ENCODE results near the gene SSH3.
A peak's percentile ranks its signal among the peaks of the same experiment; 100 is the strongest.

The SSH3 gene

DNA sequence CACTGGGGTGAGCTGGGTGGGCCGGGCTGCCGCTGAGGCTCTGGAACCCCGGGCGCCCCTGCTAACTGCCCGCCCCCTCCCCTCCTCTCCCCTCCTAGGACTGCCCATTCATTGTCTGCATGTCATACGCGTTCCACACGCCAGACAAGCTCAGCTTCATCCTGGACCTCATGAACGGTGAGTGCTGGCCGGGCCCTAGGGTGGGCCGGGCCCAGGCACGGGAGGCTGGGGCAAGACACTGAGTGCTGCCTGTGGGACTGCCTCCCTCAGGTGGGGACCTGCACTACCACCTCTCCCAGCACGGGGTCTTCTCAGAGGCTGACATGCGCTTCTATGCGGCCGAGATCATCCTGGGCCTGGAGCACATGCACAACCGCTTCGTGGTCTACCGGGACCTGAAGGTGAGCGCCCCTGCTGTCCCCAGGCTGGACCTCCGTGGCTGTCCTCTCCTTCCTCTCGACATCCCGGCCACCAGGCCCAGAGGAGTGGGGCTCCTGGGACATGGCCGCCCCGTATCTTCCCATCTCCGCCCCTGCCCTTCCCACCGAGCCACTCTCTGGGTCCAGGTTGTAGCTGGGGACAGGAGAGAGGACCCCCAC lies 21.7 kb upstream of the SSH3 start:
- no peak for FAIRE-seq

DNA sequence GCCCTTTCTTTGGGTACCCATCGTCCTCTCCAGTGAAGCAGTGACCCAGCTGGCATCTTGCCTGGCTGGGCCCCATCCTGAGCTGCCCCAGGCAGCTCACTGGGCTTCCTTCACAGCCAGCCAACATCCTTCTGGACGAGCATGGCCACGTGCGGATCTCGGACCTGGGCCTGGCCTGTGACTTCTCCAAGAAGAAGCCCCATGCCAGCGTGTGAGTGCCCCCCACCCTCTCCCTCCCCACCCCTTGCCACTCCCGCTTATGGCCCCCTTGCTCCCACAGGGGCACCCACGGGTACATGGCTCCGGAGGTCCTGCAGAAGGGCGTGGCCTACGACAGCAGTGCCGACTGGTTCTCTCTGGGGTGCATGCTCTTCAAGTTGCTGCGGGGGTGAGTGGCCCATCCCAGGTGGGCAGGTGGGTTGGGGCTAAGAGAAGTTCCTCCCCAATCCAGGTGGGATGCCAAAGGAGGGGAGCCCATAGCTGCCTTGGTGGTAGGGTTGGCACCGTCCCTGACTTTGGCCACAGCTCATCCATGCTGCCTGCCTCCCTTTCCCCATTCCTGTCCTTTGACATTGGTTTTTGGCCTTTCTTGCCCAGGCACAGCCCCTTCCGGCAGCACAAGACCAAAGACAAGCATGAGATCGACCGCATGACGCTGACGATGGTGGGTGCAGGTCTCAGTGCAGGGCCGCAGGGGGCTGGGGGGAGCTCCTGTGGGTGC lies 21.0 kb upstream of the SSH3 start:
- FAIRE-seq = no peak

DNA sequence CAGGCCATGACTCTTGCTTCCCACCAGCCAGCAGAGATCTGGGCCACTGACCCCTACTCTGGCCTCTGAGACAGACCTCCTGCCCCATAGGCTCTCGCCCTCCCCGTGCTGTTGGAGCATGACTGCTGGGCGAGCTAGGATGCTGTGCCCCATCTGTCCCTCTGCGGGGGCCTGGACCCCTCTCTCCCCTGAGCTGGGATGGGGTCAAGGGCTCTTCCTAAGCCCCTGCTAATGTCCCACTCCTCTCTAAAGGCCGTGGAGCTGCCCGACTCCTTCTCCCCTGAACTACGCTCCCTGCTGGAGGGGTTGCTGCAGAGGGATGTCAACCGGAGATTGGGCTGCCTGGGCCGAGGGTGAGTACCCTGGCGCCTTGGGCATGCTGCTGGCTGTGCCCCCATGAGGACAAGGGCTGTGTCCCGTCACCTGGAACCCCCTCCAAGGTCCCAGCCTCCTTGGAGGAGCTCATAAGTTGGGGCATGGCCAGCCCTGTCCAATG lies 20.4 kb upstream of the SSH3 start:
- no peak for FAIRE-seq

DNA sequence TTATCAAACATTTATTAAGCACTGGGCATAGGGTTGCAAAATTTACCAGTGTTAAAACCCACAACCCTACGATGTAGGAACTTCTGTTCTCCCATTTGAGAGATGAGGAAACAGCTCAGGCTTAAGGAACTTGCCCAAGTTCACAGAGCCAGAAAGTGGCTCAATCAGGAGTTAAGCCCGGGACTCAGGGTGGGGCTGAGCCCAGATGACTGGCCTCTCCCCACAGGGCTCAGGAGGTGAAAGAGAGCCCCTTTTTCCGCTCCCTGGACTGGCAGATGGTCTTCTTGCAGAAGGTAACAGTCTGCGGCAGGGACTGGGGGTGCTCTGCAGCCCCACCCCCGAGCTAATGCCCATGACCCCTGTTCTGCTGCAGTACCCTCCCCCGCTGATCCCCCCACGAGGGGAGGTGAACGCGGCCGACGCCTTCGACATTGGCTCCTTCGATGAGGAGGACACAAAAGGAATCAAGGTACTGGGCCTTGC lies 19.8 kb upstream of the SSH3 start:
- FAIRE-seq = no peak

DNA sequence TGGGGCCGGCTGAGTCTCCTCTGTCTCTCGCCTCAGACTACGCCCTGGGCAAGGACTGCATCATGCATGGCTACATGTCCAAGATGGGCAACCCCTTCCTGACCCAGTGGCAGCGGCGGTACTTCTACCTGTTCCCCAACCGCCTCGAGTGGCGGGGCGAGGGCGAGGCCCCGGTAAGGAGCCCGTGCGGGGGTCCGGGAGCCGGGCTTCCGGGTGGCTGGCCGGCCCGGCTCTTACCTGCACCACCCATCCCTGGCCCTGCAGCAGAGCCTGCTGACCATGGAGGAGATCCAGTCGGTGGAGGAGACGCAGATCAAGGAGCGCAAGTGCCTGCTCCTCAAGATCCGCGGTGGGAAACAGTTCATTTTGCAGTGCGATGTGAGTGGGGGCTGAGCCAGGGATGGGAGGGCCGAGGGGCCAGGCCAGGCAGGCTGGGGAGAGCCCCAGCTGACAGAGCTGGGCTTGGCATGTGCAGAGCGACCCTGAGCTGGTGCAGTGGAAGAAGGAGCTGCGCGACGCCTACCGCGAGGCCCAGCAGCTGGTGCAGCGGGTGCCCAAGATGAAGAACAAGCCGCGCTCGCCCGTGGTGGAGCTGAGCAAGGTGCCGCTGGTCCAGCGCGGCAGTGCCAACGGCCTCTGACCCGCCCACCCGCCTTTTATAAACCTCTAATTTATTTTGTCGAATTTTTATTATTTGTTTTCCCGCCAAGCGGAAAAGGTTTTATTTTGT lies 18.4 kb upstream of the SSH3 start:
- FAIRE-seq = no peak

DNA sequence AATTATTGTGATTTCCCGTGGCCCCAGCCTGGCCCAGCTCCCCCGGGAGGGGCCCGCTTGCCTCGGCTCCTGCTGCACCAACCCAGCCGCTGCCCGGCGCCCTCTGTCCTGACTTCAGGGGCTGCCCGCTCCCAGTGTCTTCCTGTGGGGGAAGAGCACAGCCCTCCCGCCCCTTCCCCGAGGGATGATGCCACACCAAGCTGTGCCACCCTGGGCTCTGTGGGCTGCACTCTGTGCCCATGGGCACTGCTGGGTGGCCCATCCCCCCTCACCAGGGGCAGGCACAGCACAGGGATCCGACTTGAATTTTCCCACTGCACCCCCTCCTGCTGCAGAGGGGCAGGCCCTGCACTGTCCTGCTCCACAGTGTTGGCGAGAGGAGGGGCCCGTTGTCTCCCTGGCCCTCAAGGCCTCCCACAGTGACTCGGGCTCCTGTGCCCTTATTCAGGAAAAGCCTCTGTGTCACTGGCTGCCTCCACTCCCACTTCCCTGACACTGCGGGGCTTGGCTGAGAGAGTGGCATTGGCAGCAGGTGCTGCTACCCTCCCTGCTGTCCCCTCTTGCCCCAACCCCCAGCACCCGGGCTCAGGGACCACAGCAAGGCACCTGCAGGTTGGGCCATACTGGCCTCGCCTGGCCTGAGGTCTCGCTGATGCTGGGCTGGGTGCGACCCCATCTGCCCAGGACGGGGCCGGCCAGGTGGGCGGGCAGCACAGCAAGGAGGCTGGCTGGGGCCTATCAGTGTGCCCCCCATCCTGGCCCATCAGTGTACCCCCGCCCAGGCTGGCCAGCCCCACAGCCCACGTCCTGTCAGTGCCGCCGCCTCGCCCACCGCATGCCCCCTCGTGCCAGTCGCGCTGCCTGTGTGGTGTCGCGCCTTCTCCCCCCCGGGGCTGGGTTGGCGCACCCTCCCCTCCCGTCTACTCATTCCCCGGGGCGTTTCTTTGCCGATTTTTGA lies 17.5 kb upstream of the SSH3 start:
- FAIRE-seq = no peak

DNA sequence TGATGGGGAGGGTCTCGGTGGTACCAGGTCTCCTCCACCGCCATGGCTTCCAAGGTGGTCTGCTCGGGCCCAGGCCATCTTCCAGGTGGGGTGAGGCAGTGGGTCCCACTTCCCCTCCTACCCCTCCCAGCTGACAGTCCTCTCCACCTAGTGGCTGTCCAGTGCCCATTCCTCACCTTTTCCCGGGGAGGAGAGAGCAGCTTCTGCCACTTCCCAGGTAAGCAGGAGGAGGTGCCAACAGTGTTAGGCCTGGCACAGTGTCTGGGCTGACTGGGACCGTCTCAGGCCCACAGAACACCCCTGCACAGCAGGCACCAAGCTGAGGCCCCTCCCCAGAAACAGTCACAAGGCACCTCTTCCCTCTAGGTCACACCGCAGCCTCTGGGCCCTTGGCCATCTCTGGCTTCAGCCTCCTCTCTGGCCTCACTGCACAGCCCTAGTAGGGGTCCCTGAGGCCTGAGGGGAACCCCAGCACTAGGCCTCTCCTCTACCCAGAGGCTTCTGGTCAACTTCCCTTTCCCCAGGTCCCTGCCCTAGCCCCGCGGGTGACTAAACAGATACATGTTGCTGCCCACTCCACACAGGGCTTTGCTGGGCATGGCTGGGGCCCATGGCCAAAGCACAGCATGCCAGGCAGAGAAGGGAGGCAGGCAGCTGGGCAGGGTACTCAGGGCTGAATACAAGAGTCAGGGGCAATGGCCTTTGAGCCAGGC lies 16.6 kb upstream of the SSH3 start:
- FAIRE-seq = no peak

DNA sequence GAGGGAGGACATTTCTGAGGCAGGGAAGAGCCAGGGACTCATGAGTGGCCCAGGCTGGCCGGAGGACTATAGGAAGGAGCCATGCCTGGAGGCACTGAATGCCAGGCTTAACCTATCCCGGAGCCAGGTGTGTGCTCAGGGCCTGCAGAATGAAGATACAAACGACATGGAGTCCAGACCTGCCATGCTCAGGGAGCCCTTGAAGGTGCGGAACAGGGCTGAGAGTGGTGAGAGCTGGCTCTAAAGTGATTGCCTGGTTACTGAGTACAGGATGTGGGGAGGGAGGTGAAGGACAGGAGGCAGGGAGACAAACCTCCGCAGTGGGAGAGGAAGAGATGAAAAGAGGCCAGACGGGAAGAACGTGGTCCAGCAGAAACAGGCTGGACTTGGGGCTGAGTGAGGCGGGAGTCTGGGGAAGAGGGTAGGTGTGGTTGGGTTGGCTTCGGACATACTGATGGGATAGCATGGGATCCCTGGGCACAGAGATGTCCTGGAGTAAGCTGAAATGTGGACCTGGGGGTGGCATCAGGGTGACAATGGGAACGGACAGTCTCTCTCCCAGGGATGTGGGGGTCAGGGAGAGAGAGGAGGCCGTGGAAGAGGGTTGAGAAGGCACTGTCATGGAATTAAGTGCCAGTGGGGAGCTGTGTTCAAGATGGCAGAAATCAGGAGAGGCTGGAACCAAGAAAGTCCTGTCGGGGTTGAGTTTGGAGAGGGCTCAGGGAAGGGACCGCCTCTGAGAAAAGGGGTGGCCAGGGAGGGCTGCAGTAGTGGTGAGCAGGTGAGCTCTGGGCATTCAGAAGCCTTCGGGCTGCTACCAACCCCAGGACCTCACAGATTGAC lies 15.8 kb upstream of the SSH3 start:
- no peak for FAIRE-seq

DNA sequence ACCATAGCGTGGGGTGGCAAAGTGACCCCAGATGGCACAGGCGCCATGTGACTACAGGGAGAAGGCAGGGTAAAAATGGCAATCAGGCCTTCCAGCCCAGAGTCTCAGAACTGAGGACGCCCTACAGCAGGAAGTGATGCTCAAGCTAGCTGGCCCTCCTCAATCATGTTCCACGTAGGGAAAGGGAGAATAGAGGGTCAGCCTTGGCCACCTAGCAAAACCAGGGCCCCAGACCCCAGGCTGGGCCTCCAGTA lies 15.2 kb upstream of the SSH3 start:
- FAIRE-seq = no peak

DNA sequence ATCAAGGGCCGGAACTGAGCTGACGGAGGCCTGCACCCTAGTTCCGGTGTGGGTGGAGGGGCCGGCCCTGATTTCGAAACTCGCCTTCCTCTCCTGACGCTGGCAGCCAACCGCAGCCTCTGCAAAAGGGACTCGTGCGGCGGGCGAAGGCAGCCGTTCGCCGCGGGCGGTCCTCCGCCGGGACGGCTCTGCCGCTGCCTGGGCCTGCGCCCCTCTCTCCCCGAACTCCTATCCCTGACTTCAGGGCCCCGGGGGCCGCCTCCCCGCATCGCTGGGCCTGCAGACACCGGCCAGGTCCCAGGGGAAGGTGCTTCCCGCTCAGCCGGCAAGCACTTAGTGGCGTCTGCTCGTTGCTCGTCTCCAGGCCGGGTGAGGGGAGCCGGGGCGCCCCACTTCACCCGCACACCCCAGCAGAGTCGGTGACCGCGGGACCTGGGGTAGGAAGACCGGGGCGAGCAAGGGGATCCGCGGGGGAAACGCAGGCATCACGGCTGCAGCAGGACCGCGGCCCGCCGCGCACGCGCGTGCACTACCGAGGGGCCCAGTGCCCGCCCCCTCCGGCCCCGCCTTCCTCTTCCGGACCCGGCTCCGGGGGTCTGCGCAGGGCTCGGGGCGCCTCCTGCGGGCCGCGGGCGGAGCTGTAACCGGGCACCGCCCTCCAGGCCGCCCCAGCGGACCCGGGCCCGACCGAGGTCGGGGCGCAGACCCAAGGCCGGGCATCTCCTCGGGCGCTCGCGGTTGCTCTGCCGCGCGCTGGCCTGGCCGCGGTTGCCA lies 14.7 kb upstream of the SSH3 start:
- FAIRE-seq = peak; percentile 15

DNA sequence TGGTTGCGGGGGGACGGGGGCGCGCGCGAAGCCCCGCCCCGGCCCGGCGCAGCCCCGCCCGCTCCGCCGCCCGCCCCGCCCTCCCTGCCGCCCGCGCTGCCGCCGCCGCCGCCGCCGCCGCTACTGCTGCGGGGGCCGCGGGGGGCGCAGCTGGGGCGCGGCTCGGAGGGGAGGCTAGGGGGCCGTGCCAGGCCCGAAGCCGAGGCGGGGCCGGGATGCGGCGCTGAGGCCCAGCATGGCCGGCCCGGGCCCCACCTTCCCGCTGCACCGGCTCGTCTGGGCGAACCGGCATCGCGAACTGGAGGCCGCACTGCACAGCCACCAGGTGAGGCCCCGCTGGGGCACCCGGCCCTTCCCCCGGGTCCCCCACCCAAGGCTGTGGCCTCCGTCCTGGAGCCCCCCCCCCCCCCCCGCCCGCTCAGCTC lies 14.1 kb upstream of the SSH3 start, which contains the start of gene ANKRD13D:
Gene ANKRD13D (plus strand): TSS at position 78 of the 425 bp plus-strand sequence. CDS start 158 bp downstream, at position 236.
- FAIRE-seq = no peak

DNA sequence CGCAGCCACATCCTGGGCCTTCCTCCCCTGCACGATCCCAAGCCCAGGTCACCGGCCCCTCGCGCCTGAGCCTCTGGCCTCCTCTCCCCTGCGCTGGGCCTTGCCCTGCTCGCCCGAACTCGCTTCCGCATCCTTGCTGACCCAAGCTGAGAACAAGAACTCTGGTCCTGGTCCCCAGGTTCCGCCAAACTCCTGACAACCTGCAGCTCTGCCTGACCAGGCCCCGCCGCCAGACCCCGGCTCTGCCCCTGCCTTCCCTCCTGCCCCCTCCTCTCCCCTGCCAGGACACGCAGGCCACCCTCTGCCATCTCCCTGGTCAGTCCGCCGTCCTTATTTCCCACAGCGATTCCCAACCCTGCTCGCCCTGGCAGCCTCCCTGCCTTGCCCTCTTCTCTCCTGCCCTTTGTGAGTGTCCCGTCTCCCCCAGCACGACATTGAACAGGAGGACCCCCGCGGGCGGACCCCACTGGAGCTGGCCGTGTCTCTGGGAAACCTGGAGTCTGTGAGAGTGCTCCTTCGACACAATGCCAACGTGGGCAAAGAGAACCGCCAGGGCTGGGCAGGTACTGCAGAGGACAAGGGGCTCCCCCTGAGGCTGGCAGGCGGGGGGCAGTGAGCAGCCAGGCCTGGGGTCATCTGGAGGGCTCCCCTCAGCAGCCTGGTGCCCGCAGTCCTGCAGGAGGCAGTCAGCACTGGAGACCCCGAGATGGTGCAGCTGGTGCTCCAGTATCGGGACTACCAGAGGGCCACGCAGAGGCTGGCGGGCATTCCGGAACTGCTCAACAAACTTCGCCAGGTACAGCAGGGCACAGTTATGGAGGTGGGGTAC lies 13.5 kb upstream of the SSH3 start:
- no peak for FAIRE-seq

DNA sequence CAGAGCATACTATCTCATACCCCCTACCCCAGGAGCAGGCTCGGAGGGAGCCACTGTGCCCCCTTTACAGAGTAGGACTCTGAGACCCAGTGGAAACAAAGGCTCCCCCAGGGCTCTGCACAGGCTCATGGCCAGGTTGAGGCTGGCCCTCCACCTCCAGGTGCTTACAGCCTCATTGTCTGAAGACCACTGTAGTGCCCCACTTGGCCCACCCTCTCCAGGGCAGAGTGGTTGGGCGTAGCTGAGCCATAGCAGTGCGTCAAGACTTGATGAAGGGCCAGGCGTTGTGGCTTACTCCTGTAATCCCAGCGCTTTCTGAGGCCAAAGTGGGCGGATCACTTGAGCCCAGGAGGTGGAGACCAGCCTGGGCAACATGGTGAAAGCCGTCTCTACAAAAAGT lies 12.5 kb upstream of the SSH3 start:
- no peak for FAIRE-seq

DNA sequence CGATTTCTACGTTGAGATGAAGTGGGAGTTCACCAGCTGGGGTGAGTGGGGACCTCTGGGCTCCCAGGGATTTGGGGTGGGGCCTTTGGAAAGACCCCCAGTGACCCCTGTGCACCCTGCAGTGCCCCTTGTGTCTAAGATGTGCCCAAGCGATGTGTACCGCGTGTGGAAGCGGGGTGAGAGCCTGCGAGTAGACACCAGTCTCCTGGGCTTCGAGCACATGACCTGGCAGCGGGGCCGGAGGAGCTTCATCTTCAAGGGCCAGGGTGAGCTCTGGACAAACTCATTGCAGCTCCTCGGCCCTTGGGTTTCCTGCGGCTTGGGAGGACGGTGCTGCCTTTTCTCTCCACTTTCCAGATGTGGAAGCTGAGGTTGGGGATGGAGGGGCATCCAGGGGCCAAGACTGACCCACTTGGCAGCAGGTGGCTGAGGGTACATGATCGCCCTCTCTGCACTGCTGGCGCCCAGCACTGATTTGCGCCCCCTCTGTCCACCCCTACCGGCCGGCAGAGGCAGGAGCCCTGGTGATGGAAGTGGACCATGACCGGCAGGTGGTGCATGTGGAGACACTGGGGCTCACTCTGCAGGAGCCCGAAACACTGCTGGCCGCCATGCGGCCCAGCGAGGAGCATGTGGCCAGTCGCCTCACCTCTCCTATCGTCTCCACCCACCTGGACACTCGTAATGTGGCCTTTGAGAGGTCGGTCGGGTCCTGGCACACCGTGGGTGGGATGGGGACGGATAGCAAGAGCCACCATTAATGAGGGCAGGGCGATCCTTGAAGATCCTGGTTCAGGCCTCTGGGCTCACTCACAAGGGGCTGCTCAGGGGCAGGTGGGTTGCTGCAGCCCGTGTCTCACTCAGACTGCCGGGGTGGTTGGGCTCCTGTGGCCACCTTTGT lies 11.6 kb upstream of the SSH3 start:
- FAIRE-seq = no peak

DNA sequence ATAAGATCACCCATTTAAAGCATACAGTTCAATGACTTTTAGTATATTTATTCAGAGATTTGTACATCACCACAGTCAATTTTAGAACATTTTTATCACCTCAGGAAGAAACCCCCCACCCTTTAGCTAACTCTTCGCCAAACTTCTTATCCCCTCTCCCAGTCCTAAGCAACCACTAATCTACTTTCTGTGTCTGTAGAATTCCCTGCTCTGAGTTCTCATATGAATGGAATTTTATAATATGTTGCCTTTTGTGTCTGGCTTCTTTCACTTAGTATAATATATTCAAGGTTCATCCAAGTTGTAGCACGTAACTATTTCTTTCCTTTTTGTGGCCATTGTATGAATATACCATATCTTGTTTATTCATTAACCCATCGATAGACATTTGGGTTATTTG lies 10.7 kb upstream of the SSH3 start:
- no peak for FAIRE-seq

DNA sequence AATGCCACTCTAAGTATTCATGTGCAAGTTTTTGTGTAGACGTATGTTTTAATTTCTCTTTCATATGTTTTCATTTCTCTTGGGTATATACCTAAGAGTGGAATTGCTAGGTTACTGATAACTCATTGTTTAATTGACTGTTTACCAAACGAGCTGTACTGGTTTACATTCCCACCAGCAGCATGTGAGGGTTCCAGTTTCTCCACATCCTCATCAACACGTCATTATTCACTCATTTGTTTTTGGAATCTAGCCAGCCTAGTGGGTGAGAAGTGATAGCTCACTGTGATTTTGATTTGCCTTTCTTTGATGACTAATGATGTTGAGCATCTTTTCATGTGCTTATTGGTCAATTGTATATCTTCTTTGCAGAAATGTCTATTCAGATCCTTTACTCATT lies 10.2 kb upstream of the SSH3 start:
- no peak for FAIRE-seq

DNA sequence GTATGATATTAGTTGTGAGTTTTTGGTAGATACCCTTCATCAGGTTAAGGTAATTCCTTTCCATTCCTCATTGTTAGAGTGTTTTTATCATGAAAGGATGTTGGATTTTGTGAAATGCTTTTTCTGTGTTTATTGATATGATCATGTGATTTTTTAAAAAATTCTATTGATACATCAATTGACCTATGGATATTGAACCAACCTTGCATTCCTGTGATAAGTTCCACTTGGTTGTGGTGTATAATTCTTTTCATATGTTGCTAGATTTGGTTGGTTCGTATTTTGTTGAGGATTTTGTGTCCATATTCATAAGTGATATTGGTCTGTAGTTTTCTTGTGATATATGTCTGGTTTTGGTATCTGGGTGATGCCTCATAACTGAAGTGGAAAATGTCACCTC lies 7.5 kb upstream of the SSH3 start:
- FAIRE-seq = no peak

DNA sequence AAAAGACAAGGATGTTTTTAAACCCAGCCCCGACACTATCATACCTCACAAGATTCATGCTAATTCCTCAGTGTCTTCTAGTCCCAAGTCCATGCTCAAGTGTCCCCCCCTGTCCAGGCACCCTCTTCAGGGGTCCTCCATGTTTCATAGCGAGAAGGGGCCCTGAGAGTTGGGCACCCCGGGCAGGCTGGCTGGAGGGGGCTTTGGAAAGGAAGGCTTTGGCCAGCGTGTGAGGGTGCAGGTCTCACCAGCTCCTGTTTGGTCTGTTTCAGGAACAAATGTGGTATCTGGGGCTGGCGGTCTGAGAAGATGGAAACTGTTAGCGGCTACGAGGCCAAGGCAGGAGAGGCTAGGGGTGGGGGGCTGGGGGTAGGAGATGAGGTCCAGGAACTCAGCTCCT lies 4.5 kb upstream of the SSH3 start:
- FAIRE-seq = no peak

Data from G401.6 (cell line).